ENCODE measurements around the gene ATOH7. TPM values are rescaled to one million over a fixed set of nuclear protein-coding genes. Genes with fewer than 3 reads are reported as not detected.

ATOH7 gene
- polyA plus RNA-seq, 3 donors, result not detected

- H3K9me3 Mint-ChIP-seq, result peaks cover 0 to 1% (median 0%) of the 10 kb centered on the region in 7 donors
- Histone ChIP-seq H3K27ac (ENCODE audit: low read depth in 1 of 2, low read length in 2 of 2) (no peak overlapping the region), H4K20me1 (ENCODE audit: insufficient read depth, low read length) (no peaks in the 10 kb centered on the region), H3K4me1 (ENCODE audit: control insufficient read depth in 1 of 2, insufficient read depth in 2 of 2, low read length in 2 of 2) (no peaks in the 10 kb centered on the region), H3K9ac (ENCODE audit: insufficient read depth, low read length, poor library complexity, severe bottlenecking) (no peak overlapping the region), H3K4me2 (replicated peaks; ENCODE audit: extremely low read depth, low read length, poor library complexity, severe bottlenecking) (no peak overlapping the region), H3K4me3 (replicated peaks in 1 of 3; ENCODE audit: low read depth in 2 of 3, low read length in 3 of 3) (no peak overlapping the region), H3K79me2 (ENCODE audit: insufficient read depth, low read length) (no peaks in the 10 kb centered on the region), H2AFZ (ENCODE audit: insufficient read depth, low read depth, low read length, poor library complexity, severe bottlenecking) (no peak overlapping the region), H3K36me3 (replicated peaks in 1 of 2; ENCODE audit: control insufficient read depth in 1 of 2, insufficient read depth in 2 of 2, low read length in 2 of 2) (no peaks in the 10 kb centered on the region), H3K9me3 (replicated peaks in 1 of 2; ENCODE audit: control insufficient read depth in 1 of 2, insufficient read depth in 1 of 2, low read length in 2 of 2) (no peaks in the 10 kb centered on the region), H3K27me3 (ENCODE audit: control insufficient read depth in 2 of 2, insufficient read depth in 2 of 2, low read length in 2 of 2) (no peaks in the 10 kb centered on the region)
- H3K27ac Mint-ChIP-seq, result no peak overlapping the region
- peaks cover 3% of the 10 kb centered on the region for H3K4me1 Mint-ChIP-seq
- no peak overlapping the region for H3K4me3 Mint-ChIP-seq
- 100% methylated on average over 1 of the region's 2 CpGs for WGBS (ENCODE audit: insufficient coverage)
- no peaks in the 10 kb centered on the region for H3K36me3 Mint-ChIP-seq
- H3K27me3 Mint-ChIP-seq (ENCODE audit: low read depth in 3 of 3), result peaks cover 1 to 9% (median 8%) of the 10 kb centered on the region in 3 donors
- DNase-seq, result no peak
- intact Hi-C loops (cut with micrococcal nuclease), result no loop called here
- no peak for TF ChIP-seq CTCF (IDR thresholded peaks at IDR 0.05)
These were observed 9.5 kb downstream of the ATOH7 start for GRCh38 chr10:68222391-68222790.

GRCh38 chr10:68221196-68221595 lies 10.7 kb downstream of the ATOH7 start:
- no peak for DNase-seq
- Histone ChIP-seq H3K4me1 (ENCODE audit: control insufficient read depth in 1 of 2, insufficient read depth in 2 of 2, low read length in 2 of 2) (no peaks in the 10 kb centered on the region), H3K4me3 (replicated peaks in 1 of 3; ENCODE audit: low read depth in 2 of 3, low read length in 3 of 3) (no peak overlapping the region), H3K27ac (ENCODE audit: low read depth in 1 of 2, low read length in 2 of 2) (no peak overlapping the region), H2AFZ (ENCODE audit: insufficient read depth, low read depth, low read length, poor library complexity, severe bottlenecking) (no peak overlapping the region), H4K20me1 (ENCODE audit: insufficient read depth, low read length) (no peaks in the 10 kb centered on the region), H3K9me3 (replicated peaks in 1 of 2; ENCODE audit: control insufficient read depth in 1 of 2, insufficient read depth in 1 of 2, low read length in 2 of 2) (no peaks in the 10 kb centered on the region), H3K27me3 (ENCODE audit: control insufficient read depth in 2 of 2, insufficient read depth in 2 of 2, low read length in 2 of 2) (no peaks in the 10 kb centered on the region), H3K4me2 (replicated peaks; ENCODE audit: extremely low read depth, low read length, poor library complexity, severe bottlenecking) (no peak overlapping the region), H3K79me2 (ENCODE audit: insufficient read depth, low read length) (no peaks in the 10 kb centered on the region), H3K9ac (ENCODE audit: insufficient read depth, low read length, poor library complexity, severe bottlenecking) (no peak overlapping the region), H3K36me3 (replicated peaks in 1 of 2; ENCODE audit: control insufficient read depth in 1 of 2, insufficient read depth in 2 of 2, low read length in 2 of 2) (no peaks in the 10 kb centered on the region)
- no peak for TF ChIP-seq CTCF (IDR thresholded peaks at IDR 0.05)
- H3K9me3 Mint-ChIP-seq, result peaks cover 0 to 1% (median 0%) of the 10 kb centered on the region in 7 donors
- H3K27ac Mint-ChIP-seq, result no peak overlapping the region
- H3K4me3 Mint-ChIP-seq, result no peak overlapping the region
- intact Hi-C loops (cut with micrococcal nuclease), result no loop called here
- peaks cover 2 to 4% (median 2%) of the 10 kb centered on the region in 3 donors for H3K27me3 Mint-ChIP-seq (ENCODE audit: low read depth in 3 of 3)
- H3K4me1 Mint-ChIP-seq, result peaks cover 3% of the 10 kb centered on the region
- no peaks in the 10 kb centered on the region for H3K36me3 Mint-ChIP-seq

Measured in CD14-positive monocyte (primary cell).